HUES6 (cell line): Measurements from ENCODE around the gene GPR160.

Source experiments
- H3K27ac ChIP-seq: 2 replicates; pipeline ENCODE4 v1.7.0; 2013; ENCODE audit warnings: low read depth, mild to moderate bottlenecking, low read length, inconsistent platforms
- H3K27me3 ChIP-seq: 2 replicates; pipeline ENCODE4 v1.6.1; 2013; ENCODE audit warnings: low read length; ENCODE audit not compliant: control insufficient read depth, insufficient read depth
- H3K36me3 ChIP-seq: 2 replicates; pipeline ENCODE4 v1.6.1; 2013; ENCODE audit warnings: low read length; ENCODE audit not compliant: control insufficient read depth, insufficient read depth
- H3K4me1 ChIP-seq: 2 replicates; pipeline ENCODE4 v1.6.1; 2013; ENCODE audit warnings: low read length; ENCODE audit not compliant: control insufficient read depth, insufficient read depth
- H3K4me3 ChIP-seq: 2 replicates; pipeline ENCODE4 v1.5.1; 2013; ENCODE audit warnings: low read depth, low read length
- H3K9ac ChIP-seq: one replicate; pipeline ENCODE4 v1.6.1; 2013; ENCODE audit warnings: mild to moderate bottlenecking, low read length
- H3K9me3 ChIP-seq: 2 replicates; pipeline ENCODE4 v1.6.1; 2013; ENCODE audit warnings: low read depth, low read length; ENCODE audit not compliant: control insufficient read depth, insufficient read depth

Gene GPR160

DNA sequence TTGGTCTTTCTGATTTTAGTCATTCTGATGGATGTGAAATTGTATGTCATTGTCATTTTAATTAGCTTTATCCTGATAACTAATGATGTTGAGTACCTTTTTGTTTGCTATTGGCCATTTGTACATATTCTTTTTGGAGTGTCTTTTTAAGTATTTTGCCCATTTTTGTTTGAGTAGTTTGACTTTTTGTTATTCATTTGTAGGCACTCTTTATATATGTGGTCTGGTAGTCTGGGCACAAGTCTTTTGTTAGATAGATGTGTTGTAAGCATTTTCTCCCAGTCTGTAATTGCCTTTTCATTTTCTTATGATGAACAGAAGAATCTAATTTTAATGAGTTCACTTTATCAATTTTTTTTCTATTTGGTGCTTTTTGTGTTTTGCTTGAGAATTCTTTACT is 14.6 kb downstream of the GPR160 start:
- Histone ChIP-seq H3K4me1 (peaks cover 6% of the 10 kb centered on the region; the same call in 1 of the 2 replicates), H3K36me3 (no peaks in the 10 kb centered on the region), H3K9ac (no peak overlapping the region), H3K4me3 (no peak overlapping the region), H3K9me3 (no peaks in the 10 kb centered on the region), H3K27me3 (no peaks in the 10 kb centered on the region), H3K27ac (no peak overlapping the region)

DNA sequence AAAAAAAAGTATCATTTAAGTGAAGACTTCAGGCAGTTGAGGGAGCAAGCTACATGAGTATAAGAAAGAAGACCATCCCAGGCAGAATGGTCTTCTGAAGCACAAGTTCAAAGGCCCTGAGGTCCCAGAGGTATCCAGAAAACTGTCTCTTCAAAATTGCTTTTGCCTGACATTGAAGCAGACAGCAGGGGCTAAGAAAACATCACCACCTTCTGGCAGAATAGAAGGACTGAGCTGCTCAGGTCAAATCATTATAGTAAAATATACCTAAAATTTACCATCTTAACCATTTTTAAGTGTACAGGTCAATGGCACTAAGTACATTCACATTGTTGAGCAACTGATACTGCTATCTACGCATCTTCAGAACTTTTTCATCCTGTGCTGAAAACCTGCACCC is 16.4 kb downstream of the GPR160 start:
- Histone ChIP-seq H3K4me3 (no peak overlapping the region), H3K9ac (no peak overlapping the region), H3K27ac (no peak overlapping the region), H3K9me3 (no peaks in the 10 kb centered on the region), H3K36me3 (no peaks in the 10 kb centered on the region), H3K4me1 (peaks cover 24% of the 10 kb centered on the region), H3K27me3 (no peaks in the 10 kb centered on the region)

DNA sequence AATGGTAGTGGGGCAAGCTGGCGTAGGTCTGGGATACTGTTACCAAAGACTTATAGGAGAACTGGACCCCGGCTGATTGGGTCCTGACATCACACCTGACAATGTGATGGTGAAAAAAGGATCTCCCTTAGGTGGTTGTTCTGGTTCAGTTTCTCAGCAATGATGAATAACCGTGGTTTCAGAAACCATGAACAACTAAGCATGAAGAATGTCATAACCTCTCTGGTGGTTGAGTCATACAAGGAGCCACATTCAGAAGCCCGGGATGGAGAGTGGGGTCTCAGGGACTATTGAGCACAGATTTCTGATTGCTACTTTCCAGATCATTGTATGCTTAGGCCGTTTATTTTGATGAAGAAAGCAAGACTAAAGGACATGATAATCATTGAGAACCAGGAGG is 17.4 kb downstream of the GPR160 start:
- no peak overlapping the region for H3K4me3 ChIP-seq
- no peak overlapping the region for H3K27ac ChIP-seq

DNA sequence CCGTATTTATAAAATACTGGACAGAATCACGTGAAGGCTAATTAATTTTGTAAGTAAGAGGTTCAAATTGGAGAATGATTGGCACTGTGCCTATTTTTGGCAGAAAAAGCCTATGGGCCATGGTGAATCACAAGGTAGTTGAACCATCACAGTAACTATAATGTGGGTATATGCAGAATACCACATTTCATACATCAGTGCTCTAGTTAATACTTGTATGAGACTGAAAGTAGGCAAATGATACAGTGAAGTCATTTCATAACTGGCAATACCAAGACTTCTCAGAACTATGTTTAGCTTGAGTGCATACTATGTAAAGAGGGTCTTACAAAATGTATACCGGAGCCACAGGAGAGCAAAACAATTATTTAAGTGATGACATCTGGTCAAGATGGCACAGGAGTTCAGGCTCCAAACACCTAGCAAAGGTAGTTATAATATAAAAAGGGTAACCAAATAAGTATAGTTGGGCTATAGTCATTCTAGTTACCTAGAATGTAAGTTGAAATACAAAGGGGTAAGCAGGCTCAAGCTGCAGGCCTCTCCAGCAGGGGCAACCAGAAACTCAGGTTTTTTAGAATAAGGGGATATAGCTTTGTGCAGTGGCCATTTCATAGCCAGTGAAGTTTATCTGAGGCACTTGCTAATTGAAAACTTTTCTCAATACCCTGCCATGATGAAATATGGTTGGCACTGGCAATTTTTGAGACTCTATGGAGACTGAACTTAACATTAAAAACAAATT is 19.1 kb downstream of the GPR160 start:
- no peaks in the 10 kb centered on the region for H3K9me3 ChIP-seq
- H3K4me1 ChIP-seq: peaks cover 35% of the 10 kb centered on the region
- no peak overlapping the region for H3K4me3 ChIP-seq
- no peak overlapping the region for H3K27ac ChIP-seq
- H3K36me3 ChIP-seq: no peaks in the 10 kb centered on the region
- H3K27me3 ChIP-seq: no peaks in the 10 kb centered on the region
- H3K9ac ChIP-seq: no peak overlapping the region

More for the DNA sequence above, 17.4 kb downstream of the GPR160 start:
- H3K9me3 ChIP-seq: no peaks in the 10 kb centered on the region
- H3K9ac ChIP-seq: no peak overlapping the region
- H3K4me1 ChIP-seq: peaks cover 34% of the 10 kb centered on the region
- no peaks in the 10 kb centered on the region for H3K27me3 ChIP-seq
- no peaks in the 10 kb centered on the region for H3K36me3 ChIP-seq

DNA sequence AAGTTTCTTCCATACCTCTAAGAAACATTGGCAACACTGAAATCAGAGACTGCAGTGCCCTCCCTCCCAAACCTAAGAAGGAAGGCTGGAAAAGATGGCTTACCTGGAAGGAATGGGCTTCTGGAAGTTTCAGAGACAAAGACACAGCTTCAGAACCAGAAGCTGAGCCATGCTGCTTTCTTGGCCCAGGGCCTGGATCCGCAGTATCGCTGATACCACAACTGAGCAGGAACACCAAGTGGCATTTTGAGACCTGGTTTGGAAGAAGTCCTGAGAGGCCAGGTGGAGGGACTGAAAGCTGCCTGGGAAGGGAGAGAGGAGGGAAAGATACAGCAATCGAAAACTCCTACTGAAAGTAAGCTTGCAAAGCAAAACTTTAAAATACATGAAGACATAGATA is 19.8 kb downstream of the GPR160 start:
- no peaks in the 10 kb centered on the region for H3K9me3 ChIP-seq
- H3K4me3 ChIP-seq: no peak overlapping the region
- H3K27ac ChIP-seq: no peak overlapping the region
- H3K36me3 ChIP-seq: no peaks in the 10 kb centered on the region
- peaks cover 35% of the 10 kb centered on the region for H3K4me1 ChIP-seq
- H3K9ac ChIP-seq: no peak overlapping the region
- H3K27me3 ChIP-seq: no peaks in the 10 kb centered on the region

DNA sequence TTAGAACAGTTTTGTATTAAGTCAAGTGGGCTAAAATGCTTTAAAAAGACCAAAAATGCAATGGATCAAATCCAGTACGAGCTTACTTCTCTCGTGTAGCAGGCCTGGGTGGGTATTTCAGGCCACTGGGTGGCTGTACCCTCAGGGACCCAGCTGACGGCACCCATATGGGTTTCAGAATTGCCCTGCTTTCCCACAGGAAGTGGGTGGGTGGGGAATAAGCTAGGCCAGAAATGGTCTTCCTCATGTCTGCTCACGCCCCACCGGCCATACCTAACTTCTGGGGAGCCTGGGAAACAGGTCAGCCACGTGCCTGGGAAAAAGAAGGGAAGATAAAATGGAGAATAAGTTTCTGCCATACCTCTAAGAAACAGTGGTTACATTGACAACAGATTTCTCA is 20.3 kb downstream of the GPR160 start:
- no peak overlapping the region for H3K9ac ChIP-seq
- peaks cover 35% of the 10 kb centered on the region for H3K4me1 ChIP-seq
- no peaks in the 10 kb centered on the region for H3K36me3 ChIP-seq
- H3K27ac ChIP-seq: no peak overlapping the region
- no peaks in the 10 kb centered on the region for H3K9me3 ChIP-seq
- no peak overlapping the region for H3K4me3 ChIP-seq
- H3K27me3 ChIP-seq: no peaks in the 10 kb centered on the region

DNA sequence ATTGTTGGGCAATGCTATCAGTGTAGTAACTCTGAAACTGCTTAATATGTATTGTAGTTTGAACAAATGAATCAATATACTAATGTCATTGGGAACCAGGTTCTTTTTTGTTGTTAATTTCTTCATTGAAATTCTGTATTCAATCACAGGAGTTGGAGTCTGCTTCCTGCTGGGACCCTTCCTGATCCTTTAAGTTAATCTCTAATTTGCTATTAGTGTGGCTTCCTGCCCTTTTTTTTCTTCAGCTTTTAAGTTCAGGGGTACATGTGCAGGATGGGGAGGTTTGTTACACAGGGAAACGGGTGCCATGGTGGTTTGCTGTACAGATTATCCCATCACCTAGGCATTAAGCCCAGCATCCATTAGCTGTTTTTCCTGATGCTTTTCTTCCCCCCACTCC is 21.7 kb downstream of the GPR160 start:
- no peaks in the 10 kb centered on the region for H3K9me3 ChIP-seq
- no peaks in the 10 kb centered on the region for H3K27me3 ChIP-seq
- no peak overlapping the region for H3K27ac ChIP-seq
- 0 out of 2 replicates have a peak overlapping the region, but pooled peaks have one; percentile 12 for H3K4me3 ChIP-seq
- H3K9ac ChIP-seq: no peak overlapping the region
- H3K36me3 ChIP-seq: no peaks in the 10 kb centered on the region
- H3K4me1 ChIP-seq: peaks cover 35% of the 10 kb centered on the region

DNA sequence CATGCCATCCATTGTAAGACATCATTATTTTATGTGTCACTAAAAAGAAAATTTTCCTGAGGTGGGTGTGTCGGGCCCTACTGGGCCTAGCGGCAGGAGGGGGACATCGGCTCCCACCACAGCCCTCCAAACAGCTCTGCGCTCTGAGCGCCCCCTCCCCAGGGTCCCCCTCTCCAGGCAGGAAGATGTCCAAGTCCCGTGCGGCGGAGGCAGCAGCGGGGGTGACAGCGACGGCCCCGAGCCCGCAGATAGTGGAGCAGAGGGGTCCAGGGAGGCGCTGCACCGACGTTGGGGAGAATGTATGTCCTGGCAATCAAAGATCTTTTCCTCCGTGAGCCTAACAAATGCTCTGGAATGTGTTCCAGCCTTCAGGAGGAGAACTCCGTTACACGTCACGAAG is 24.3 kb downstream of the GPR160 start:
- H3K9ac ChIP-seq: no peak overlapping the region
- no peaks in the 10 kb centered on the region for H3K9me3 ChIP-seq
- H3K27ac ChIP-seq: no peak overlapping the region
- H3K4me3 ChIP-seq: no peak overlapping the region
- no peaks in the 10 kb centered on the region for H3K27me3 ChIP-seq
- no peaks in the 10 kb centered on the region for H3K36me3 ChIP-seq
- H3K4me1 ChIP-seq: peaks cover 32% of the 10 kb centered on the region

DNA sequence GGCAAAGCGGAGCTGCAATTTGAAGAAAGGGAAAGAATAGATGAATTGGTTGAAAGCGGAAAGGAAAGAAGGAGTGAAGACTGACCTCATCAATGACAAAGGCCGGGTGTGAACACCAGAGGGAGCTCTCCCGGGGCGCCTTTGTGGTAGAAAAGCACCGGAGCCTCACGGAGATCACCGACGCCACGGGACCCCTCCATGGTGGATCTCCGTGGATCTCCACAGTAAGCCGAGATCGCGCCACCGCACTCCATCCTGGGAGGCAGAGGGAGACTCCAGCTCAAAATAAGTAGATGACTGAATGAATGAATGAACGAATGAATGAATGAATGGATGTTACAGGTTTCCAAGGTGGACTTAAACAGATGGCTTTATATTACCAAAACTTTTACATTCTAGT is 25.0 kb downstream of the GPR160 start:
- H3K9me3 ChIP-seq: no peaks in the 10 kb centered on the region
- H3K9ac ChIP-seq: no peak overlapping the region
- H3K27me3 ChIP-seq: no peaks in the 10 kb centered on the region
- no peak overlapping the region for H3K4me3 ChIP-seq
- no peak overlapping the region for H3K27ac ChIP-seq
- peaks cover 25% of the 10 kb centered on the region for H3K4me1 ChIP-seq
- H3K36me3 ChIP-seq: no peaks in the 10 kb centered on the region

DNA sequence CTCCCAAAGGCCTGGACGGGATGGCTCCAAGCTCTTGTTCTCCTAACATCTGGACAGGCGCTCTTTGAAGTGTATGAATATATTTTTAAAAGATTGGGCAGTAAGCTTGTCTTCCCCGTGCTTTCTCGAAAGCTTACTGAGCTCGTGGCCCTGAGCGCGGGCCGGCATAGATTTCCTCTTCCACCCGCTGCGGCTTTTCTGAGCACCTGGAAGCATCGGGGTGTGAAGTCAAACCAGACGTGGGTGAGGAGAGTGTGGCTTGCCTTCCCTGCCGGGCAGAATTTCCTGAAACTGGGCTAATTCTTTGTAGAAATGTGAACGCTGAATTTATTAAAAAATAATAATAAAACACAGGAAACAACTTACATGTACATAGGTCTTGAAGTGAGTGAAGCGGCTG is 25.9 kb downstream of the GPR160 start:
- no peaks in the 10 kb centered on the region for H3K27me3 ChIP-seq
- H3K36me3 ChIP-seq: no peaks in the 10 kb centered on the region
- no peak overlapping the region for H3K27ac ChIP-seq
- H3K4me3 ChIP-seq: no peak overlapping the region
- no peak overlapping the region for H3K9ac ChIP-seq
- peaks cover 16% of the 10 kb centered on the region for H3K4me1 ChIP-seq
- no peaks in the 10 kb centered on the region for H3K9me3 ChIP-seq

DNA sequence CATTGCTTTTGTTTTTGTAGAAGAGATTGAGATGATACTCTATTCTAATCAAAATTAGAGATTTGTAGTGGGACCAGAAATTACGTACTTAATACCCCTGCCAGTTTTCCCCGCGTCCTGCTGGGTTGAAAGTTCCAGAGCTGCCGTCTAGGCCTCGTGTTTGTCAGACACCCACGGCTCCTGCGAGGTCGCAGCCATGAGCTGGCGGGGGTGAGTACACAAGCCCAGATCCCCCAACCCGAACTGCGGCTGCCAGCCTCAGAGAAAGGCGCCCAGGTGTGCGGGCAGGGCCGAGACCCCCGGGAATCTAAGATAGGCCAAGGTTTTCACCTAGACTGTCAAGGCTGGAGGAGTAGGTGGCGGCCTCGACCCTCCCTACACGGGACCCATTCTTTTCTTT is 26.3 kb downstream of the GPR160 start:
- Histone ChIP-seq H3K27me3 (no peaks in the 10 kb centered on the region), H3K4me1 (peaks cover 12% of the 10 kb centered on the region), H3K9ac (no peak overlapping the region), H3K4me3 (no peak overlapping the region), H3K36me3 (no peaks in the 10 kb centered on the region), H3K27ac (no peak overlapping the region), H3K9me3 (no peaks in the 10 kb centered on the region)
